Right lung (tissue), 5 donors: ENCODE results near the gene SDK2. TPM values are rescaled to one million over a fixed set of nuclear protein-coding genes. Genes with fewer than 3 reads are reported as not detected.

Experiments
- DNase-seq, 2 donors: peaks; one replicate each; pipeline ENCODE4 v3.0.0-alpha.2; 2013
- polyA plus RNA-seq, 5 donors: library from polyadenylated mRNA; unstranded; fragments of 120-200 nt; gene quantifications; one replicate each; pipeline versions ENCODE4 v1.2.1 to v1.2.3, GENCODE V29; 2013; ENCODE audit warnings: inconsistent platforms in 1 of 5, low replicate concordance in 1 of 5; ENCODE audit not compliant: insufficient read length in 5 of 5, insufficient read depth in 1 of 5

SDK2 gene
- polyA plus RNA-seq, 5 donors: 4.7 to 12.0 (median 5.4) TPM

- DNase-seq: no peak
These were observed 219.7 kb downstream of the SDK2 start for GRCh38 chr17:73424571-73424970.

- DNase-seq: no peak
These were observed 220.4 kb downstream of the SDK2 start for GRCh38 chr17:73423806-73424205.

- no peak for DNase-seq
These were observed 221.0 kb downstream of the SDK2 start for GRCh38 chr17:73423159-73423715.

GRCh38 chr17:73422121-73422520 is 222.1 kb downstream of the SDK2 start:
- no peak for DNase-seq

GRCh38 chr17:73420897-73421296 is 223.3 kb downstream of the SDK2 start:
- no peak for DNase-seq

GRCh38 chr17:73419881-73420280 is 224.4 kb downstream of the SDK2 start:
- DNase-seq: no peak

- DNase-seq: no peak
These were observed 225.2 kb downstream of the SDK2 start for GRCh38 chr17:73419051-73419450.

- DNase-seq: no peak
These were observed 228.5 kb downstream of the SDK2 start for GRCh38 chr17:73415782-73416181.

GRCh38 chr17:73414171-73414955 is 229.9 kb downstream of the SDK2 start:
- DNase-seq: no peak

GRCh38 chr17:73412914-73413313 is 231.3 kb downstream of the SDK2 start:
- no peak for DNase-seq

GRCh38 chr17:73411313-73411747 is 232.9 kb downstream of the SDK2 start:
- no peak for DNase-seq

- DNase-seq: no peak
These were observed 233.5 kb downstream of the SDK2 start for GRCh38 chr17:73410586-73411312.

GRCh38 chr17:73404246-73404645 is 240.0 kb downstream of the SDK2 start:
- no peak for DNase-seq

GRCh38 chr17:73402466-73402865 is 241.8 kb downstream of the SDK2 start:
- no peak for DNase-seq

- no peak for DNase-seq
These were observed 242.3 kb downstream of the SDK2 start for GRCh38 chr17:73401911-73402310.

- DNase-seq: no peak
These were observed 243.2 kb downstream of the SDK2 start for GRCh38 chr17:73400915-73401545.

GRCh38 chr17:73399056-73399455 is 245.2 kb downstream of the SDK2 start:
- DNase-seq: no peak

GRCh38 chr17:73397856-73398540 is 246.2 kb downstream of the SDK2 start:
- no peak for DNase-seq

- no peak for DNase-seq
These were observed 246.9 kb downstream of the SDK2 start for GRCh38 chr17:73397278-73397826.

GRCh38 chr17:73396431-73397277 is 247.6 kb downstream of the SDK2 start:
- DNase-seq: no peak
